Mucosa of stomach (tissue), 1 donor: ENCODE measurements around the gene GRIPAP1.
"Not testable (repeated sequence)": the region's sequence is repeated elsewhere in the genome, so short reads cannot be mapped to it uniquely, and the experiment has no call there.

ENCODE experiments used
- H3K27me3 ChIP-seq: one replicate; pipeline ENCODE4 v1.7.0; 2013; ENCODE audit warnings: mild to moderate bottlenecking, low read length; ENCODE audit not compliant: control insufficient read depth, insufficient read depth
- H3K36me3 ChIP-seq: one replicate; pipeline ENCODE4 v1.7.0; 2013; ENCODE audit warnings: low read length; ENCODE audit not compliant: control insufficient read depth, insufficient read depth
- H3K4me1 ChIP-seq: one replicate; pipeline ENCODE4 v1.7.0; 2013; ENCODE audit warnings: mild to moderate bottlenecking, low read length; ENCODE audit not compliant: control insufficient read depth, insufficient read depth
- H3K4me3 ChIP-seq: one replicate; pipeline ENCODE4 v1.7.0; 2013; ENCODE audit warnings: low read length
- H3K9ac ChIP-seq: one replicate; pipeline ENCODE4 v1.7.0; 2013; ENCODE audit warnings: mild to moderate bottlenecking, low read length, moderate library complexity
- H3K9me3 ChIP-seq: one replicate; pipeline ENCODE4 v1.7.0; 2013; ENCODE audit warnings: mild to moderate bottlenecking, low read length, moderate library complexity; ENCODE audit not compliant: control insufficient read depth
- donor health status: Pancreatic carcinoma.

The GRIPAP1 gene

DNA sequence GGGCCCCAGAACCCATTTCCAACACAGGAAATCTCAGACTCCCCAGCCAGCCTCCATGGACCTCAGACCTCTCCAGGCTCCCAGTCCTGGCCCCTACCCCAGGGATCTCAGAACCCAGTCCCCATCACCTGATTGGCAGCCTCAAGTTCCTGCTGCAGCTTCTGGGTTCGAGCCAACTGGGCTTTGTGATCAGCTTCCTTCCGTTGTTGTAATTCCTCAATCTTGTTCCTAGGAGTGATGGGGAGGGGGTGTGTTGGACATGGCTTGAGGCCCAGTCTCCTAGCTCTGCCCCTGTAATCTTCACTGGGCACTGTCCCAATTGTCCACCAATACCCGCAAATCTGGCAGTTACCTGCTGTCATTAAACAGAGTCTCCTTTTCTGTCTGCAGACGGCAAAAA lies 12.6 kb downstream of the GRIPAP1 start:
- H3K9ac ChIP-seq, result no peak overlapping the region
- no peak overlapping the region for H3K4me3 ChIP-seq
- H3K9me3 ChIP-seq, result no peaks in the 10 kb centered on the region
- no peaks in the 10 kb centered on the region for H3K4me1 ChIP-seq
- no peaks in the 10 kb centered on the region for H3K36me3 ChIP-seq
- H3K27me3 ChIP-seq, result no peaks in the 10 kb centered on the region

DNA sequence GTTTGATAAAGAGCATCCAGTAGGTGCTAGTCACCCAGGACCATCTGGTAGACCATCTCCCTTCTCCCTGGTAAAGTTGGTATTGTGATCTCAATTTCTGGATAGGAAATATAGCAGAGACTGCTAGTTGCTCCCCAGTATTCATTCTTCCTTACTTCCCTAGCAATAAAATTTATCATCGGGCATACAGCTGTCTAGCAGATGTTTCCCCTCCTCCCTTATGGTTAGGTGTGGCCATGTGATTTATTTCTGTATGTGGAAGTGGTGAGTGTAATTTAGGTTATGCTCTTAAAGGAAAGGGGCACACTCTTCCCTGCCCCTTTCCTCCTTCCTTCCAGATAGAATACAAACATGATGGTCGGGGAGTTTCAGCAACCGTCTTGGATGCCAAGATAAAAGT lies 18.2 kb downstream of the GRIPAP1 start:
- H3K36me3 ChIP-seq, result no peaks in the 10 kb centered on the region
- no peaks in the 10 kb centered on the region for H3K27me3 ChIP-seq
- no peaks in the 10 kb centered on the region for H3K9me3 ChIP-seq
- no peak overlapping the region for H3K4me3 ChIP-seq
- no peak overlapping the region for H3K9ac ChIP-seq
- no peaks in the 10 kb centered on the region for H3K4me1 ChIP-seq

- no peaks in the 10 kb centered on the region for H3K36me3 ChIP-seq
- no peaks in the 10 kb centered on the region for H3K4me1 ChIP-seq
- no peak overlapping the region for H3K9ac ChIP-seq
- no peak overlapping the region for H3K4me3 ChIP-seq
- H3K27me3 ChIP-seq, result no peaks in the 10 kb centered on the region
- no peaks in the 10 kb centered on the region for H3K9me3 ChIP-seq
Measured at GRCh38 chrX:48983081-48983480, 19.0 kb downstream of the GRIPAP1 start.

- H3K36me3 ChIP-seq, result no peaks in the 10 kb centered on the region
- H3K9ac ChIP-seq, result no peak overlapping the region
- H3K27me3 ChIP-seq, result no peaks in the 10 kb centered on the region
- H3K4me1 ChIP-seq, result no peaks in the 10 kb centered on the region
- no peaks in the 10 kb centered on the region for H3K9me3 ChIP-seq
- H3K4me3 ChIP-seq, result no peak overlapping the region
Measured at GRCh38 chrX:48981178-48981577, 20.9 kb downstream of the GRIPAP1 start.

- not testable (repeated sequence) for H3K9me3 ChIP-seq, H3K27me3 ChIP-seq, H3K4me3 ChIP-seq, H3K36me3 ChIP-seq, H3K9ac ChIP-seq, H3K4me1 ChIP-seq
Measured at GRCh38 chrX:48980341-48980740, 21.7 kb downstream of the GRIPAP1 start.

- Histone ChIP-seq H3K4me1 (no peaks in the 10 kb centered on the region), H3K27me3 (no peaks in the 10 kb centered on the region), H3K9ac (no peak overlapping the region), H3K36me3 (no peaks in the 10 kb centered on the region), H3K9me3 (no peaks in the 10 kb centered on the region), H3K4me3 (no peak overlapping the region)
Measured at GRCh38 chrX:48978226-48978625, 23.8 kb downstream of the GRIPAP1 start.

DNA sequence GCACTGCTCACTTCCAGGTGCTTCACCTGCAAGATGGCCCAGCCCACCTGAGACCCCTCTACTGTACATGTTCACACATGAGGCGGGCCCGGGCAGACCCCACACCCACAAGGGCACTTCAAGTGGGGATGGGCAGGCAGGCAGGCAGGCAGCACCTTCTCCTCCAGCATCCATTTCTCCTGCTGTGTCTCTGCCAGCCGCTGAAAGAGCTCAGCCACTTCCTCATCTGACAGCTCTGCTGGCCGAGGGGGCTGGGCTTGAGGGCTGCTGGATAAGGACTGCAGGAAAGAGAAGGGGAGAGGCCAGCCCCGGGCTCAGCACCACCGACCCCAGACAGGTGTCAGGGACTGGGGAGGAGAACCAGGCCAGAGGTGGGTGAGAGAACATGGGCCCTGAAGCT lies 26.0 kb downstream of the GRIPAP1 start:
- H3K27me3 ChIP-seq, result no peaks in the 10 kb centered on the region
- H3K4me1 ChIP-seq, result peaks cover 7% of the 10 kb centered on the region
- no peak overlapping the region for H3K4me3 ChIP-seq
- H3K9me3 ChIP-seq, result no peaks in the 10 kb centered on the region
- no peak overlapping the region for H3K9ac ChIP-seq
- H3K36me3 ChIP-seq, result no peaks in the 10 kb centered on the region

DNA sequence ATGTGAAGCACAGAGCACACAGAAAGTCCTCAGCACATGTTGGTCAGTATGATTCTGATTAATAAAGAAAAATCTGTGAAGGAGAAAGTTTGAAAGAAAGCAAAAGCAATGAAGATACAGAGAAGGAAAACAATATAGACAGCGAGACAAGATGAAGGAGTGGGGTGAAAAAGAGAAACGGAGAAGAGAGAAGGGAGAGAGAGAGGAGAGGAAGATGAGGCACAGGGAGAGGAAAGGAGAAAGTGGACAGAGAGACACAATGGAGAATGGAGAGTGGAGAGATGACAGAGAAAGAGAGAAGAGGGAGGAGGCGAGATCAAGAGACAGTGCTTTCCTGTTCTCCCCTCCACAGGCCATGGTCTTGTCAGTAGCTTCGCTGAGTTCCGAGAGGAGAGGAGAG lies 26.5 kb downstream of the GRIPAP1 start:
- Histone ChIP-seq H3K9ac (no peak overlapping the region), H3K27me3 (no peaks in the 10 kb centered on the region), H3K4me3 (no peak overlapping the region), H3K9me3 (no peaks in the 10 kb centered on the region), H3K36me3 (no peaks in the 10 kb centered on the region), H3K4me1 (peaks cover 7% of the 10 kb centered on the region)

DNA sequence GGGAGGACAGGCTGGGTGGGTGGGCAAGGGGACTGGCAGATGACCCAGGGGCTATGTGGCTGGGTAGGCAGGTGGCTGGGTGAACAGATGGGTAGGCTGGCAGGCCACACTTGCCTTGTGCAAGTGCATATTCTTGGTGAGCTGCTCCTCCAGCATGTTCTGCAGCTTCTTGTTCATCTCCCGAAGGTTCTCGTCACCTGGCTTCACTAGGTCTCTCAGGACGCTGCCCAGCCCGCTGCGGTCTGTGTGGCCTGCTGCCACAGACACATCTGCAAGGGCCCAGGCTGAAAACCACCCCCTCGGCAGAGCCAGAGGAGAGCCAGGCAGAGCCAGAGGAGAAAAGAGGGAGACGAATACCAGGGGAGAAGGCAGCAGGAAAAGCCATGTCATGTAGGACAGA lies 27.0 kb downstream of the GRIPAP1 start:
- Histone ChIP-seq H3K36me3 (no peaks in the 10 kb centered on the region), H3K9me3 (no peaks in the 10 kb centered on the region), H3K9ac (no peak overlapping the region), H3K4me1 (peaks cover 7% of the 10 kb centered on the region), H3K27me3 (no peaks in the 10 kb centered on the region), H3K4me3 (no peak overlapping the region)

DNA sequence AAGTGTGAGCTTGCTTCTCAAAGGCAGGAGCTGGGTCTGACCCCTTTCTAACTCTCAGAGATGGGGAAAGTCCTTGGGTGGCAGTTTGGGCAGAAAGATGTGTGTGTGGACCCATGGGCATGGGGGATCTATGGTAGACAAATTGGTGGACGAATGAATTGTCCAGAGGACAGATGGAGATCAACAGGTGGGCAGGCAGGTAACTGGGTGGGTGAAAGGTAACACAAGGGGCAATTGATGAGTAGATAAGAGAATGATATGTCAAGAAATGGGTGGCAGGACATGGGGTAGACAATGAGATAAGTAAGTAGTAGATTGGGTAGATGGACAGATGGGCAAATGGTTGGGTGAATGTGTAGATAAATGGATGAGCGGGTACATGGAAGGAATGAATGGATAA lies 27.5 kb downstream of the GRIPAP1 start:
- H3K36me3 ChIP-seq, result no peaks in the 10 kb centered on the region

GRCh38 chrX:48974033-48974432 lies 28.0 kb downstream of the GRIPAP1 start:
- H3K4me1 ChIP-seq, result peaks cover 7% of the 10 kb centered on the region
- H3K27me3 ChIP-seq, result no peaks in the 10 kb centered on the region
- no peak overlapping the region for H3K9ac ChIP-seq
- H3K9me3 ChIP-seq, result no peaks in the 10 kb centered on the region
- no peaks in the 10 kb centered on the region for H3K36me3 ChIP-seq
- no peak overlapping the region for H3K4me3 ChIP-seq

More for the DNA sequence above, 27.5 kb downstream of the GRIPAP1 start:
- Histone ChIP-seq H3K4me1 (peaks cover 7% of the 10 kb centered on the region), H3K9me3 (no peaks in the 10 kb centered on the region), H3K9ac (no peak overlapping the region), H3K4me3 (no peak overlapping the region), H3K27me3 (no peaks in the 10 kb centered on the region)

DNA sequence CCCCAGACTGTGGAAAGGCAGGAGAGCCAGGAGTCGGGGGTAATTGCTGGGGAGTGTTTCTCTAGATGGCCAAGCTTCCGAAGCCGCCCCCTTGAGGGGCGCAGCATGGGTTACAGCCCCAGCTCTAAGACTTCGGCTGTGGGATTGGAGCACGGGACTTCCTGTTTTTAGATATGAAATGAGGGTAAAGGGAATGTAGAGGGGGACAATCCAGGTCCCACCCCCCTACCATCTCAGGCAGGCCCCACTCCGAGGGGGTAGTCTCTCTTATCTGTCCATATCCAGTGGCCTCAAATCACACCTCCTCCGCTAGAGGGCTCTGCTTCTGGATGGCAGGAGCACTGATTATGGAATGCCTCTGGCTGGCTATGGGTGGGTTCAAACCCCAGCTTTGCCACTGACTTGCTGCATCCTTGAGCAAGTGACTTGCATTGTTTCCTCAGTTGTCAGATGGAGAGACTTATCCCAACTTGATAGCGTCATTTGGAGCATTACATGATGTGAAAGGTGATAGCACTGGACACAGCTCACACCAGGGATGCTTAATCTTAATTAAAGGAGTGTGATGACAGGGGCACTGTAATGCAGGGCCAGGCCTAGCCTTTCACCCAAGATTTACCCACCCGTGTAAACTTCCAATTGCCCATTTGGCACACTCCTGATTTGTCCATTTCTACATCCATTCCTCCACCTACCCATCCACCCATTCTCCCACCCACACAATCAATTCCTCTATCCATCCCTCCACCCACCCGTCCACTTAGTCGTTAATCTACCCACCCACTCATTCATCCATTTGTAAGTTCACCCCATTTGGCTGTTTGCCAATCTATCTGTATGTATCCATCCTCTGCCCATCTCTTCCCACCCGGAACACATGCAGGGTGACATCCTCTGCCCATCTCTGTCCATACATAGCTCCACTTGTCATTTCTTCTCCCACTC lies 29.6 kb downstream of the GRIPAP1 start:
- H3K9me3 ChIP-seq, result no peaks in the 10 kb centered on the region

More for the DNA sequence above, 29.6 kb downstream of the GRIPAP1 start:
- Histone ChIP-seq H3K27me3 (no peaks in the 10 kb centered on the region), H3K36me3 (no peaks in the 10 kb centered on the region), H3K9ac (peak overlapping the region; percentile 53), H3K4me1 (peaks cover 7% of the 10 kb centered on the region), H3K4me3 (no peak overlapping the region)
